ENCODE measurements around the gene CHTOP. TPM values are rescaled to one million over a fixed set of nuclear protein-coding genes. Genes with fewer than 3 reads are reported as not detected.
A peak's percentile ranks its signal among the peaks of the same experiment; 100 is the strongest.

The CHTOP gene
- total and polyA plus RNA-seq, 2 of the 13 experiments (the other 11 are each of a cell fraction or from before 2014, with no cell fraction given) = 38.0 to 51.9 TPM

DNA sequence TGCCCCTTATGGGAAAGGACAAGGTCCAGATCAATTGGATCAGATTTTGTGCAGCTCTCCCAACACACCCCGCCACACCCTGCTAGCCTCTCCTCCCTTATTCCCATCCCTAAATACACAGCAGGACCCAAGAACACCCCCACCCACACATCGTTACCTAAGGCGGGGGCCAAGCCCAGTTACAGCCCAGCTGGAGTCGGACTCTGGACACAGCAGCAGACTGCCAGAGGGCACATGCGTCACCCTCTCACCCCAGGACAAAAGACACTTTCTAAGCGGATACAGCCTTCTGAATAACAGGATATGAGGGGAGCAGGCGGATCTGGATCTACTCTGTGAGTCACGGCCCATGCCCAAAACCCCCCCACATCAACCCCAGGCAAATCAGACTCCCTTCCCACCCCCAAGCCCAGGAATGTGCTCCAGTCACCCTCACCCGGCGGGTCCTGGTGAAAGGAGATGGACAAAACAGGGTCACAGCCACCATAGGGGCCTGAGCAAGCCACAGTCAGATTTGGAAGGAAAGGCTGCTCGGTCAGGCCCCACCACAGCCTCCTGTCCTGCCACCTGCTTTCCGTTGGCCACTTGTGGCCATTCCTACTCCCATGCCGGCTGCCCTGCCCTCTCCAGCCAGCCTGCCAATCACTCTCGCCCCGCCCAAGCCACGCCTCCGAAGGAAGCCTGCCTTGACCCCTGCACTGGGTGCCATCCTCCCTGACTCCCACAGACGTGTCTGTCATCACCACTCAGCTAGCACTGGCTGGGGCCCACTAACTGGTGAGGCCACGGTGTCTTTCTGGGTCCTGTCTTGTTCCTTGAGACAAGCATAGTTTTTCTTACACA lies 24.9 kb upstream of the CHTOP start (continued):
- TF ChIP-seq, protein P1, sequence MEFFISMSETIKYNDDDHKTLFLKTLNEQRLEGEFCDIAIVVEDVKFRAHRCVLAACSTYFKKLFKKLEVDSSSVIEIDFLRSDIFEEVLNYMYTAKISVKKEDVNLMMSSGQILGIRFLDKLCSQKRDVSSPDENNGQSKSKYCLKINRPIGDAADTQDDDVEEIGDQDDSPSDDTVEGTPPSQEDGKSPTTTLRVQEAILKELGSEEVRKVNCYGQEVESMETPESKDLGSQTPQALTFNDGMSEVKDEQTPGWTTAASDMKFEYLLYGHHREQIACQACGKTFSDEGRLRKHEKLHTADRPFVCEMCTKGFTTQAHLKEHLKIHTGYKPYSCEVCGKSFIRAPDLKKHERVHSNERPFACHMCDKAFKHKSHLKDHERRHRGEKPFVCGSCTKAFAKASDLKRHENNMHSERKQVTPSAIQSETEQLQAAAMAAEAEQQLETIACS (CRISPR knock-in tag; IDR thresholded peaks at IDR 0.05) = no peak
- TF ChIP-seq SYNCRIP (IDR thresholded peaks at IDR 0.05; ENCODE audit: insufficient read depth, low read depth, low read length) (no peak), CENPT (CRISPR knock-in tag; IDR thresholded peaks at IDR 0.05; ENCODE audit: low read depth) (no peak), ZNF780A (CRISPR knock-in tag; IDR thresholded peaks at IDR 0.05) (no peak), MXD4 (CRISPR knock-in tag; IDR thresholded peaks at IDR 0.05) (peak; percentile 71; the same call in 1 of the 2 replicates), SMAD3 (CRISPR knock-in tag; IDR thresholded peaks at IDR 0.05) (no peak), ONECUT2 (CRISPR knock-in tag; IDR thresholded peaks at IDR 0.05) (no peak), MED13 (CRISPR knock-in tag; IDR thresholded peaks at IDR 0.05) (no peak; the same call in 1 of the 2 replicates), MAFF (IDR thresholded peaks at IDR 0.05; ENCODE audit: low read depth, low read length) (no peak), NCOA2 (CRISPR knock-in tag; IDR thresholded peaks at IDR 0.05) (peak; percentile 8; the same call in 1 of the 2 replicates), ZNF235 (CRISPR knock-in tag; IDR thresholded peaks at IDR 0.05; ENCODE audit: borderline replicate concordance) (no peak), NPAS2 (CRISPR knock-in tag; IDR thresholded peaks at IDR 0.05; ENCODE audit: borderline replicate concordance) (no peak), ZFY (CRISPR knock-in tag; IDR thresholded peaks at IDR 0.05) (no peak; the same call in none of the 2 replicates)
- TF ChIP-seq, protein P2, sequence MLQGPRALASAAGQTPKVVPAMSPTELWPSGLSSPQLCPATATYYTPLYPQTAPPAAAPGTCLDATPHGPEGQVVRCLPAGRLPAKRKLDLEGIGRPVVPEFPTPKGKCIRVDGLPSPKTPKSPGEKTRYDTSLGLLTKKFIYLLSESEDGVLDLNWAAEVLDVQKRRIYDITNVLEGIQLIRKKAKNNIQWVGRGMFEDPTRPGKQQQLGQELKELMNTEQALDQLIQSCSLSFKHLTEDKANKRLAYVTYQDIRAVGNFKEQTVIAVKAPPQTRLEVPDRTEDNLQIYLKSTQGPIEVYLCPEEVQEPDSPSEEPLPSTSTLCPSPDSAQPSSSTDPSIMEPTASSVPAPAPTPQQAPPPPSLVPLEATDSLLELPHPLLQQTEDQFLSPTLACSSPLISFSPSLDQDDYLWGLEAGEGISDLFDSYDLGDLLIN (CRISPR knock-in tag; IDR thresholded peaks at IDR 0.05; ENCODE audit: borderline replicate concordance) = no peak
- TF ChIP-seq, protein P3, sequence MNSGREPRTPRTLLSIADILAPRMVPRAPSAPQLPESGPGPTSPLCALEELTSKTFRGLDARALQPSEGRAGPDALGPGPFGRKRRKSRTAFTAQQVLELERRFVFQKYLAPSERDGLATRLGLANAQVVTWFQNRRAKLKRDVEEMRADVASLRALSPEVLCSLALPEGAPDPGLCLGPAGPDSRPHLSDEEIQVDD (CRISPR knock-in tag; IDR thresholded peaks at IDR 0.05; ENCODE audit: borderline replicate concordance) = no peak; the same call in 1 of the 2 replicates
- TF ChIP-seq, protein P4, sequence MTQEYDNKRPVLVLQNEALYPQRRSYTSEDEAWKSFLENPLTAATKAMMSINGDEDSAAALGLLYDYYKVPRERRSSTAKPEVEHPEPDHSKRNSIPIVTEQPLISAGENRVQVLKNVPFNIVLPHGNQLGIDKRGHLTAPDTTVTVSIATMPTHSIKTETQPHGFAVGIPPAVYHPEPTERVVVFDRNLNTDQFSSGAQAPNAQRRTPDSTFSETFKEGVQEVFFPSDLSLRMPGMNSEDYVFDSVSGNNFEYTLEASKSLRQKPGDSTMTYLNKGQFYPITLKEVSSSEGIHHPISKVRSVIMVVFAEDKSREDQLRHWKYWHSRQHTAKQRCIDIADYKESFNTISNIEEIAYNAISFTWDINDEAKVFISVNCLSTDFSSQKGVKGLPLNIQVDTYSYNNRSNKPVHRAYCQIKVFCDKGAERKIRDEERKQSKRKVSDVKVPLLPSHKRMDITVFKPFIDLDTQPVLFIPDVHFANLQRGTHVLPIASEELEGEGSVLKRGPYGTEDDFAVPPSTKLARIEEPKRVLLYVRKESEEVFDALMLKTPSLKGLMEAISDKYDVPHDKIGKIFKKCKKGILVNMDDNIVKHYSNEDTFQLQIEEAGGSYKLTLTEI (CRISPR knock-in tag; conservative IDR thresholded peaks at IDR 0.05) = no peak
- TF ChIP-seq, protein P5, sequence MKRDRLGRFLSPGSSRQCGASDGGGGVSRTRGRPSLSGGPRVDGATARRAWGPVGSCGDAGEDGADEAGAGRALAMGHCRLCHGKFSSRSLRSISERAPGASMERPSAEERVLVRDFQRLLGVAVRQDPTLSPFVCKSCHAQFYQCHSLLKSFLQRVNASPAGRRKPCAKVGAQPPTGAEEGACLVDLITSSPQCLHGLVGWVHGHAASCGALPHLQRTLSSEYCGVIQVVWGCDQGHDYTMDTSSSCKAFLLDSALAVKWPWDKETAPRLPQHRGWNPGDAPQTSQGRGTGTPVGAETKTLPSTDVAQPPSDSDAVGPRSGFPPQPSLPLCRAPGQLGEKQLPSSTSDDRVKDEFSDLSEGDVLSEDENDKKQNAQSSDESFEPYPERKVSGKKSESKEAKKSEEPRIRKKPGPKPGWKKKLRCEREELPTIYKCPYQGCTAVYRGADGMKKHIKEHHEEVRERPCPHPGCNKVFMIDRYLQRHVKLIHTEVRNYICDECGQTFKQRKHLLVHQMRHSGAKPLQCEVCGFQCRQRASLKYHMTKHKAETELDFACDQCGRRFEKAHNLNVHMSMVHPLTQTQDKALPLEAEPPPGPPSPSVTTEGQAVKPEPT (CRISPR knock-in tag; IDR thresholded peaks at IDR 0.05; ENCODE audit: low read depth) = no peak; the same call in 1 of the 2 replicates

Data from HepG2 (cell line).